HEK293T (cell line): ENCODE data around the gene MOB1A.
"Not testable (repeated sequence)": the region's sequence is repeated elsewhere in the genome, so short reads cannot be mapped to it uniquely, and the experiment has no call there.

Experiments used
- BHLHE40 ChIP-seq: fragments of 450-650 bp; IDR thresholded peaks from 2 replicates; pipeline ENCODE4 v1.6.1; 2016; ENCODE audit warnings: mild to moderate bottlenecking, moderate library complexity, borderline replicate concordance
- FOXA1 ChIP-seq: fragments of 450-650 bp; IDR thresholded peaks from 2 replicates; pipeline ENCODE4 v1.6.1; 2016; ENCODE audit warnings: mild to moderate bottlenecking
- FOXM1 ChIP-seq: fragments of 450-650 bp; IDR thresholded peaks from 2 replicates; pipeline ENCODE4 v1.6.1; 2017; ENCODE audit warnings: mild to moderate bottlenecking, borderline replicate concordance
- L3MBTL2 ChIP-seq: fragments of 450-650 bp; conservative IDR thresholded peaks from 2 replicates; pipeline ENCODE4 v1.6.1; 2016; ENCODE audit warnings: mild to moderate bottlenecking
- NFRKB ChIP-seq: fragments of 450-650 bp; IDR thresholded peaks from 2 replicates; pipeline ENCODE4 v1.6.1; 2016; ENCODE audit warnings: mild to moderate bottlenecking, moderate library complexity
- SP1 ChIP-seq: fragments of 450-650 bp; IDR thresholded peaks from 2 replicates; pipeline ENCODE4 v1.6.1; 2017
- TARDBP ChIP-seq: fragments of 450-650 bp; IDR thresholded peaks from 2 replicates; pipeline ENCODE4 v1.6.1; 2016
- ZNF384 ChIP-seq: fragments of 450-650 bp; IDR thresholded peaks from 2 replicates; pipeline ENCODE4 v1.6.1; 2016

DNA sequence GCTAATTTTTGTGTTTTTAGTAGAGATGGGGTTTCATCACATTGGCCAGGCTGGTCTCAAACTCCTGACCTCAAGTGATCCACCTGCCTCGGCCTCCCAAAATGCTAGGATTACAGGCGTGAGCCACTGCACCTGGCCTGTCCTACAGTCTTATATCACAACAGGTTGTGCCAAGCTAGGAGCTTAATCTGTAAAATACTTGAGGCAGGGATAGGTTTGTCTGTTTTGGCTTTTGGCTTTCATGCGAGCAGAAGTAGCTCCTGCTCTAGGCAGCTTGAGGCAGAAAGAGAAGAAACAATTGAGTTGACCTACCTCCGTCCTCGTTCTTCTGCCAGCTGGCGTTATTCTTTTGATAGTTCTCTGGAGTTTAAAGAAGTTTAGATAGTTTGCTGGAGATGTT is 37.1 kb upstream of the MOB1A start:
- TF ChIP-seq FOXA1, FOXM1, TARDBP, BHLHE40, ZNF384, NFRKB, L3MBTL2, SP1: not testable (repeated sequence)
